Activated CD4-positive, alpha-beta T cell treated with anti-CD3 and anti-CD28 coated beads, Interleukin-2, amount 10 ng/mL, durations not matched to agents 7 days and 5 days (primary cell): ENCODE measurements around the gene PACS2. TPM values are rescaled to one million over a fixed set of nuclear protein-coding genes. Genes with fewer than 3 reads are reported as not detected.

Experiments
- CTCF ChIA-PET: fragments of 350-600 bp; sonication (Branson Sonifier 250); formaldehyde crosslinking; loops from one replicate; lab custom pipeline; 2021; ENCODE audit warnings: antibody characterized with exemption; lab: Charles Lee
- POLR2A ChIA-PET: fragments of 350-600 bp; sonication (Branson Sonifier 250); formaldehyde crosslinking; loops from one replicate; lab custom pipeline; 2021; ENCODE audit warnings: antibody characterized with exemption; lab: Charles Lee
- DNase-seq: peaks from one replicate; pipeline ENCODE4 v3.0.0-alpha.2; 2020
- H3K27ac Mint-ChIP-seq: one replicate; pipeline ENCODE4 v1.8.0; 2021; ENCODE audit warnings: mild to moderate bottlenecking, moderate library complexity, mixed read lengths
- H3K27me3 Mint-ChIP-seq: one replicate; pipeline ENCODE4 v1.8.0; 2021; ENCODE audit warnings: mixed read lengths
- H3K36me3 Mint-ChIP-seq: one replicate; pipeline ENCODE4 v1.8.0; 2021; ENCODE audit warnings: low read depth, mixed read lengths
- H3K4me1 Mint-ChIP-seq: one replicate; pipeline ENCODE4 v1.8.0; 2021; ENCODE audit warnings: mixed read lengths
- H3K4me3 Mint-ChIP-seq: one replicate; pipeline ENCODE4 v1.8.0; 2021; ENCODE audit warnings: mild to moderate bottlenecking, moderate library complexity, mixed read lengths
- H3K9me3 Mint-ChIP-seq: one replicate; pipeline ENCODE4 v1.8.0; 2021; ENCODE audit warnings: mixed read lengths
- total RNA-seq, 2 experiments: library from RNA; stranded (reverse); gene quantifications; one replicate each; pipeline ENCODE4 v1.2.3, GENCODE V29; 2021

The PACS2 gene
- total RNA-seq, 2 experiments from 2014 or later = 43.3 to 46.8 TPM

DNA sequence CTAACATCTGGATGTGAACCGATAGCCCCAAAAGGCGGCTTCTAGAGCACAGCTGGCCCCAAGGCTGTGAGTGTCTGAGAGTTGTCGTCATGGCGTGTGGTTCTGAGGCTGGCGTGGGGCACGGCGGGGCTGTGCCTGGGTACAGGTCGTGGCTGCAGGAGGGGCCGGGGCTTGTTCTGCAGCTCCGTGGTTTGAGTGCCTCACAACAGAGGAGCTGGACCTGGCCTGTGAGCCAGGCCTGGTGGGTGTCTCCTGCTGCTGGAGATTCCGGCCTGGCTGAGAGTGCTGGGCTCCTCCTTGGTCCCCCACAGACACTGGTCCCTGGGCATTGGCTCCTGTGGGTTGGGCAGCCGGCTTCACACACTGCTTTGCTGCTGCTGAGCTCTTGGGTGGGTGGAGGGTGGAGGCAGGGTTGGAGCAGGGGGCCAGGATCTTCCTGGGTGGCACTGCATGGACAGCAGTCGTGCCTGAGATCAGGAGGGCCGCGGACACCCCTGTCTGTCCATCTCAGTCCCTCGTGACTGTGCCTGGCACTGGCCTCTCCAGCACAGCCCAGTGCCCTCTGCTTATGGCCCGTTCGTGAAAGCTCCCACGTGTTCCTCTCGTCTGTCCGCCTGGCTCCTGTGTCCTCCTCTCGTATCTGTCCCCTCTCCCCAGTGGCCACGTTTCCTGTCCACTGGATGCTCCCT lies 52.0 kb downstream of the PACS2 start:
- POLR2A ChIA-PET = no interaction called here
- H3K9me3 Mint-ChIP-seq = no peaks in the 10 kb centered on the region
- CTCF ChIA-PET = interaction anchor here (0.6 to 2.1 kb wide), 4 partner anchors 123 to 171 kb away, joined by 3 to 12 read pairs (median 4); no protein-coding TSS in a partner anchor
- DNase-seq = no peak
- peaks cover 10% of the 10 kb centered on the region for H3K27me3 Mint-ChIP-seq
- H3K4me1 Mint-ChIP-seq = peaks cover 10% of the 10 kb centered on the region
- no peak overlapping the region for H3K27ac Mint-ChIP-seq
- H3K36me3 Mint-ChIP-seq = no peaks in the 10 kb centered on the region
- no peak overlapping the region for H3K4me3 Mint-ChIP-seq

DNA sequence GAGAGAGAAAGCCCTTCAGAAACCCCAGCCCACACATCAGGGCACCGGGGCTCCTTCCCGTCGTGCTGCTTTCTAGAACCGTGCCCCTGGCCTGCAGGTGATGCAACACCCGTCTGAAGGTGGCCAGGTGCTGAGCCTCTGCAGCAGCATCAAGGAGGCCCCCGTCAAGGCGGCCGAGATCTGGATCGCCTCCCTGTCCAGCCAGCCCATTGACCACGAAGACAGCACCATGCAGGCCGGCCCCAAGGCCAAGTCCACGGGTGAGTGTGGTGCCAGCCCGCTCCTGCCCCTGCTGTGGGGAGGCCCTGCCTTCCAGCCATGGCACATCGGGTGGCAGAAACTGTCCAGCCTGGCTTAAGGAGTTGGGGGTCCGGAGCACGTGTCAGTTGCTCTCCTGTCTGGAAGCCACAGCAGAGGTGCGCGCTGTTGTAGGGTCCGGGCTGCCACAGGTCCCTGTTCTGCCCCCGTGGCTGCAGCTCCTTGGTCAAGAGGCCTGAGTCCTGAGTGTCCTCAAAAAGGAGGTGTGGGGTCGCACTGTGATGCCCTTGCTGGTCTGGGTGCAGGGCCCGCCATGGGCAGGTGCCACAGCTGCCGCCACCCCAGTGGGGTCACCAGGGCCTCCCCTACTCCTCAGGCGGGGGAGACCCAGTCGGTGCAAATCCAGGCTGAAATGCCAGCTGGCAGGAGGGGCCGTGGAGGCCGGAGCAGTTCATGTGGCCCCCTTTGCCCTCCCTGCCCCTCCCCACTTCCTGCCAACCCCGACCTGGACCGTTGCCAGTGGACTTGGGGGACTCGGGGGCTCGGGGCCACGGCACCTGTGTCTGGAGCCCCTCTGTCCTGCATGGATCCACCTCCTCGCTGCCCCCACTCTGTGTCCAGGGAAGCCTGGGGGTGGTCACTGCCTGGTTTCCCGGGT lies 52.8 kb downstream of the PACS2 start:
- no peak for DNase-seq
- Mint-ChIP-seq H3K9me3 (no peaks in the 10 kb centered on the region), H3K4me3 (no peak overlapping the region), H3K36me3 (no peaks in the 10 kb centered on the region), H3K27ac (no peak overlapping the region), H3K27me3 (peaks cover 10% of the 10 kb centered on the region), H3K4me1 (peaks cover 10% of the 10 kb centered on the region)
- POLR2A ChIA-PET = no interaction called here
- CTCF ChIA-PET = interaction anchor here (1.6 kb wide), 1 partner anchor 170 kb away, joined by 4 read pairs; no protein-coding TSS in a partner anchor

DNA sequence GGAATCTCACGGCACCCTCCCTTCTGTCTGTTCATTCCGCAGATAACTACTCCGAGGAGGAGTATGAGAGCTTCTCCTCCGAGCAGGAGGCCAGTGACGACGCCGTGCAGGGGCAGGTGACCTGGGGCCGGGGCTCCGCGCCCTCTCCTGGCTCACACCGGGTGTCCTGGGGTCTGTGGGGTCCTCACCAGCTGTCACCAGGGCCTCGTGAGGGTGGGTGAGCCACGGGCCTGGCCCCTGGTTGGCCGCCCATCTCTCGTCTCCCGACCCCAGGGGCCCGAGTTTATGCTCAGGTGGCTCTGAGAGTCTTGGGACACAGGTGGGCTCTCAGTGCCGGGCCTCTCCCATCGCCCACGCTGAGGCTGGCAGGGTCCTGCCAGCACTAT lies 53.5 kb downstream of the PACS2 start:
- no peaks in the 10 kb centered on the region for H3K36me3 Mint-ChIP-seq
- H3K27me3 Mint-ChIP-seq = peaks cover 10% of the 10 kb centered on the region
- CTCF ChIA-PET = no interaction called here
- no peak overlapping the region for H3K27ac Mint-ChIP-seq
- H3K4me3 Mint-ChIP-seq = no peak overlapping the region
- peaks cover 10% of the 10 kb centered on the region for H3K4me1 Mint-ChIP-seq
- POLR2A ChIA-PET = no interaction called here
- H3K9me3 Mint-ChIP-seq = no peaks in the 10 kb centered on the region
- DNase-seq = no peak

DNA sequence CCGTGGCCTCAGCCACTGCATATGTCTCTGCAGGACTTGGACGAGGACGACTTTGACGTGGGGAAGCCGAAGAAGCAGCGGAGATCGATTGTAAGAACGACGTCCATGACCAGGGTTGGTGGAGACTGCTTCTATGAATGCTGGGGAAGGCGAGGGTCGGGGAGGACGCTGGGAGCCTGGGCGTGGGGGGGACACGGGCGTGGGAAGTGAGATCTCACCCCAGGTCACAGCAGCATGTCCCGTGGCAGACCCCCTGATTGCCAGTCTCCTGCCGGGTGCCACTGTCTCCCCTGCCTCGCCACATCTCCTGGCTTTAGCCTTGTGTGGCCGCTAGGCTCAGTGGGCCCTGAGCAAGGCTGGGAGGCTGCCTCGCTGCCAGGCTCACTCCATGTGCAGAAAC lies 53.9 kb downstream of the PACS2 start:
- ChIA-PET POLR2A (no interaction called here), CTCF (interaction anchor here (4.4 kb wide), 1 partner anchor 121 kb away, joined by 30 read pairs; no protein-coding TSS in a partner anchor)
- Mint-ChIP-seq H3K9me3 (no peaks in the 10 kb centered on the region), H3K4me3 (no peak overlapping the region), H3K27ac (no peak overlapping the region), H3K27me3 (peaks cover 6% of the 10 kb centered on the region), H3K36me3 (peaks cover 3% of the 10 kb centered on the region), H3K4me1 (peaks cover 10% of the 10 kb centered on the region)
- DNase-seq = no peak

DNA sequence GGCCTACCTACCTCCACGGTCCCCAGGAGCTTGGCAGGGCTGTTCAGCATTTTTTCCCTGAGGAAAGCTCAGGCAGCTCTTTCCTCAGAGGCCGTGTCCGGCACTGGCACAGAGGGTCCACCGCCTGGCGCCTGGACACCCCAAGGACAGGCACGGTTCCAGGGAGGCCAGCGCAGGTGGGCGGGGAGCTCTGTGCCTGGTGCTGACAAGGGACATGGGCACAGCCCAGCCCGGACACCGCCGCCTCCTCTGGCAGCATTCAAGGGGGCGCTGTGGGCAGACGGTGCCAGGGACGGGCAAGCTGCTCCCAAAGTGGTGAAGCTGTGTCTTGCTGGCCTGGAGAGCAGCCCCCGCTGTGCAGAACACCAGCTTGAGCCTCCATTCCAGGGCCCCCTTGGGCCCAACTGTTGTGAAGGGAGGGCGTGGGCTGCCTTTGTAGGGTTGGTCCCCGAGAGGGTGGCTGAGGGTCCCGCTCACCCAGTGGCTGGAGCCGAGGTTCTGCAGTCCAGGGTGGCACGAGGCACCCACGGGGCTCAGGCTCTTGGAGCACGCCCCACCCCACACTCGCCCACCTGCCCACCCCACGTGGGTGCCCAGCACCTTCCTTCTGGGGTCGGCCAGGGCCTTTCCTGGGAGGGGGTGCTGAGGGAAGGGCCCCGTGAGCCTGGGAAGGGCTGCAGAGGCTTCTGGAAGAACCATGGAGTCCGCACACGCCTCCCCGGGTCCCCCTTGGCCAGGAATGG lies 54.5 kb downstream of the PACS2 start:
- Mint-ChIP-seq H3K4me3 (no peak overlapping the region), H3K4me1 (peaks cover 4% of the 10 kb centered on the region), H3K27me3 (no peaks in the 10 kb centered on the region), H3K27ac (no peak overlapping the region), H3K36me3 (peaks cover 3% of the 10 kb centered on the region), H3K9me3 (no peaks in the 10 kb centered on the region)
- POLR2A ChIA-PET = no interaction called here
- CTCF ChIA-PET = interaction anchor here (1.4 to 4.4 kb wide), 2 partner anchors 17 to 121 kb away, joined by 4 to 30 read pairs; no protein-coding TSS in a partner anchor
- DNase-seq = no peak

DNA sequence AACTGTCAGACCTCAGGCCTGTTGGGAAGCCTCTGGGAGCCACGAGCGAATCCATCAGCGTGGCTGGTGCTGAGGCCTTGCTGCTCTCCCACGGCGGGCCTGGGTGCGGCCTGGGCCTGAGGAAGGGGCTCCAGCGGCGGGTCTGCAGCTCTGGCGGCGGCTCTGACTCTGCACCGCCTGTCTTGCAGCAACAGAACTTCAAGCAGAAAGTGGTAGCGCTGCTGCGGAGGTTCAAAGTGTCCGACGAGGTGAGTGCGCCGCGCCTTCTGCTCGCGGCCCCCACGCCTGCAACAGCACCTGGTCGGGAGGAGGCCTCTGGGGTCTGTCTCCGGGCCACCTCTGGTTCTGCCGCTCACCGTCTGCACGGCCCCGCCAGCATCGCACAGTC lies 55.1 kb downstream of the PACS2 start:
- Mint-ChIP-seq H3K4me3 (no peak overlapping the region), H3K27me3 (no peaks in the 10 kb centered on the region), H3K4me1 (peaks cover 4% of the 10 kb centered on the region), H3K36me3 (peaks cover 3% of the 10 kb centered on the region), H3K27ac (no peak overlapping the region), H3K9me3 (no peaks in the 10 kb centered on the region)
- ChIA-PET POLR2A (no interaction called here), CTCF (interaction anchor here (0.6 to 4.4 kb wide), 11 partner anchors 9 to 190 kb away, joined by 3 to 30 read pairs (median 4); partner anchors contain the start of gene BRF1)
- no peak for DNase-seq

DNA sequence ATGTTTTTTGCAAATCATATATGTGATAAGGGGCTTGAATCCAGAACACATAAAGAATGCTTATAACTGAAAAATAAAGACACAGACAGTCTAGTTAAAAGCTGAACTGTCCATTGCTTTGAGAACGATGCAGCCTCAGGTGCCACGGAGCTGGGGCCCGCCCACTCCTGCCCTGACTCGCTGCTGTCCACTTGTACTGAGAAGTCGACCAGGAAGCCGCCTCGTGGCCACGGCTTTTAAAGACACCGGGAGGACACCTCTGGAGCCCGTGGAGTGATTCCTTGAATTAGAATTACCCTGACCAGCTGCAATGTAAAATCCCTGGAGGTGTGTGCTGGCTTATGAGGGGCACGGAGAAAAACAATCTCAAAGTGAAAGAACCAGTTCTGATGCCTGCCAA lies 59.8 kb downstream of the PACS2 start:
- Mint-ChIP-seq H3K27ac (no peak overlapping the region), H3K4me1 (peaks cover 20% of the 10 kb centered on the region), H3K9me3 (no peaks in the 10 kb centered on the region), H3K27me3 (no peaks in the 10 kb centered on the region), H3K4me3 (no peak overlapping the region), H3K36me3 (peaks cover 8% of the 10 kb centered on the region)
- ChIA-PET POLR2A (no interaction called here), CTCF (interaction anchor here (0.7 to 2.7 kb wide), 5 partner anchors 15 to 157 kb away, joined by 3 to 9 read pairs (median 3); no protein-coding TSS in a partner anchor)
- DNase-seq = no peak

DNA sequence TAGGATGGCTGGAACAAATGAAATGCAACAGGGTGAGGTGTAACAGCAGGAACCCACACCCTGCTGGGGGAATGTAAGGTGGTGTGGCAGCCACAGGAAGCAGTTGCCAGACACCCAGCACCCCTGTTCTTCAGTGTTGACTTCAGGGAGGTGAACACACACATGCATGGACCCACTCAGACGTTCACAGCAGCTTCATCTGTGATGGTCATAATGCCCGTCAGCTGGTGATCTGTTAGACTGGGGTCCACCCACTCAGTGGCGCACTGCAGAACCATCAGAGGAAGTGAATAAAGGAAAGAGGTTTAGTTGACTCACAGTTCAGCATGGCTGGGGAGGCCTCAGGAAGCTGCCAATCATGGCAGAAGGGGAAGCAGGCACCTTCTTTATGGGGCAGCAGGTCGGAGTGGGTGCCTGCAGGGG lies 61.1 kb downstream of the PACS2 start:
- POLR2A ChIA-PET = no interaction called here
- H3K36me3 Mint-ChIP-seq = peaks cover 8% of the 10 kb centered on the region
- peaks cover 20% of the 10 kb centered on the region for H3K4me1 Mint-ChIP-seq
- H3K4me3 Mint-ChIP-seq = no peak overlapping the region
- no peaks in the 10 kb centered on the region for H3K9me3 Mint-ChIP-seq
- DNase-seq = peak; percentile 38
- CTCF ChIA-PET = interaction anchor here (1.2 to 2.7 kb wide), 5 partner anchors 14 to 163 kb away, joined by 3 to 9 read pairs (median 4); no protein-coding TSS in a partner anchor
- peak overlapping the region; percentile 86 for H3K27ac Mint-ChIP-seq
- no peaks in the 10 kb centered on the region for H3K27me3 Mint-ChIP-seq

DNA sequence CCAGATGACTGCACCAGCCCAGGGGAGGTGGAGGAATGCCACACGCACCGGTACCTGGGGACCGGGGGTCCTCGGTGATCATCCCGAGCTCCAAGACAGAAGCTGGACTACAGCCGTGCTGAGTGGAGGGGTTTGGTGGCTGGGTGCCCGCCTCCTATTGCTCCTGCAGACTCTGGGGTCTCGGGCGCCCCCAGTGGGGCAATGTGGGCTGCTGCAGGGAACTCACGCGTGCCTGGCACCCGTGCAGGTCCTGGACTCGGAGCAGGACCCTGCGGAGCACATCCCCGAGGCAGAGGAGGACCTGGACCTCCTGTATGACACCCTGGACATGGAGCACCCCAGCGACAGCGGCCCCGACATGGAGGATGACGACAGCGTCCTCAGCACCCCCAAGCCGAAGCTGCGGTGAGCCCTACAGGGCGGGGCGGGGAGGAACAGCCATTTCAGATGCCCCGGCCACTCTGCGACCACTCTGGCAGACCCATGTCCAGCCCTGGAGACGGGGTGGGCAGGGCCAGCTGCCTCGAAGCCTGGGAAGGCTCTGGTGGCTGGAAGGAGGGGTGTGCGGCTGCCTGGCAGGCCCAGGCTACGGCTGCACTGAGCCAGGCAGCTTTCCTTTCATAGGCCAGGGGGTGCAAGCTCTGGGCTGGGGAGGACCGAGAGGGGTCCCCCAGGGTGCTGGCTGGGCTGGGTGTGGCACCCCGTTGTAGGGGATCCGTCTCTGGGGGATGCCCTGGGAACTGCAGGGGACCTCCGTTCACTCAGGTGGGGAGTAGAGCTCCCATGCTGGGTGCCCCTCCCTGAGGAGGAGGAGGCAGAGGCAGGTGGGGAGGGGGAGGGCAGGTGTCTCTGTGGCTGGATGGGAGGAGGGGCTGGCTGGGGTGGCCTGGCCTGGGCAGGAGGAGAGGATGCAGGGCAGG lies 62.2 kb downstream of the PACS2 start:
- H3K4me3 Mint-ChIP-seq = no peak overlapping the region
- no peak for DNase-seq
- H3K4me1 Mint-ChIP-seq = peaks cover 17% of the 10 kb centered on the region
- H3K36me3 Mint-ChIP-seq = peaks cover 8% of the 10 kb centered on the region
- CTCF ChIA-PET = interaction anchor here (0.6 to 2.7 kb wide), 10 partner anchors 13 to 1145 kb away, joined by 3 to 9 read pairs (median 3); no protein-coding TSS in a partner anchor
- no peaks in the 10 kb centered on the region for H3K9me3 Mint-ChIP-seq
- no peak overlapping the region for H3K27ac Mint-ChIP-seq
- POLR2A ChIA-PET = no interaction called here
- H3K27me3 Mint-ChIP-seq = no peaks in the 10 kb centered on the region

DNA sequence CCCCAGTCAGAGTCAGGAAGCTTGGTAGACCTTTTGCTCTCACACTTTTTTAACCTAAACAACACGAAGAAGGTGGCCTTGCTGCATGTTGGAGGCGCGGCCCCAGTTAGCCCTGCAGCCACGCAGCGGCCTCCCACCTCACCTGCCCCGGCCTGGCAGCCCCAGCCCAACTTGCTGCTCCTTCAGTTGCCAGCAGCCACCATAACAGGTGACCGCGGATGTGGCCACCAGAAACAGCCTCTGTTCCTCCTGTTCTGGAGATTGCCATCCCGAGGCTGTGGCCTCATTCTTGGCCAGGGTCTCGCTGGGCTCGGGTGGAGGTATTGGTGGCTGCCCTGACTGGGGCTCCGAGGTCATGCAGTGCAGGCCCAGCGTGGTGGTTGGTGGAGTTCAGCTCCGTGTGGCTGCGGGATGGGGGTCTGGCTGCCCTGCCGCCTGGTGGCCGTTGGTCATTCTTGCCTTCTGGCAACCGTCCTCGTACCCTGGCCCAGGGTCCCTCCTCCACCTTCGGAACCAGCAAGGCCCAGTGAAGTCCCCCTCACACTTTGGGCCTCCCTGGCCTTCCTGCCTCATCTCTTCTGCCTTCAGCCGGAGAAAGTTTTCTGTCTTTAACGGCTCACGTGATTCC lies 63.1 kb downstream of the PACS2 start:
- POLR2A ChIA-PET = no interaction called here
- no peak overlapping the region for H3K27ac Mint-ChIP-seq

DNA sequence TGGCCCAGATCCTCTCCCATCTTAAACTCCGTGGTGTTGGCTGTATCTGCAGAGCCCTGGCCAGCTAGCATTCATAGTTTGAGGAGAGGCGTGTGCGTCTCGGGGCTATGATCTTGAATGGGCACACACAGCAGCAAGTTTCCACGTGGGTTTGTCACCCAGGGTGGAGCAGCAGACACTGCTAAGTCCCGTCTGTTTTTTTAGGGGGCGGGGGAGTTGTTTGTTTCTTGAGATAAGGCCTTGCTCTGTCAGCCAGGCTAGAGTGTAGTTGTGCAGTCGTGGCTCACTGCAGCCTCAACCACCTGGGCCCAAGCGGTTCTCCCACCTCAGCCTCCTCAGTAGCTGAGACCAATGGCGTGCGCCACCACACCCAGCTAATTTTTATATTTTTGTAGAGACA lies 63.7 kb downstream of the PACS2 start:
- CTCF ChIA-PET = interaction anchor here (1.5 kb wide), 1 partner anchor 14 kb away, joined by 3 read pairs; no protein-coding TSS in a partner anchor
- POLR2A ChIA-PET = no interaction called here
- Mint-ChIP-seq H3K27me3 (no peaks in the 10 kb centered on the region), H3K36me3 (peaks cover 7% of the 10 kb centered on the region), H3K9me3 (no peaks in the 10 kb centered on the region), H3K27ac (peak overlapping the region; percentile 31), H3K4me3 (no peak overlapping the region), H3K4me1 (peaks cover 17% of the 10 kb centered on the region)
- DNase-seq = no peak

More for the DNA sequence above, 63.1 kb downstream of the PACS2 start:
- CTCF ChIA-PET = interaction anchor here (0.9 to 1.5 kb wide), 3 partner anchors 14 to 38 kb away, joined by 3 read pairs; no protein-coding TSS in a partner anchor
- Mint-ChIP-seq H3K27me3 (no peaks in the 10 kb centered on the region), H3K4me3 (no peak overlapping the region), H3K9me3 (no peaks in the 10 kb centered on the region), H3K4me1 (peaks cover 17% of the 10 kb centered on the region), H3K36me3 (peaks cover 8% of the 10 kb centered on the region)
- no peak for DNase-seq
